GM18505 (cell line): ENCODE measurements around the gene RAB6B.

Experiments used
- ATAC-seq: cut with Tn5 transposase; IDR thresholded peaks from one replicate; pipeline ENCODE4 v1.9.1; 2021; ENCODE audit not compliant: unreplicated experiment
- POLR2A ChIP-seq: IDR thresholded peaks from 4 replicates; pipeline ENCODE4 v1.6.1; 2011; ENCODE audit warnings: borderline replicate concordance; ENCODE audit not compliant: insufficient read depth, insufficient read length; ENCODE audit errors: extremely low read depth

RAB6B gene

GRCh38 chr3:133897547-133897946 lies 1.9 kb upstream of the RAB6B start:
- no peak for TF ChIP-seq POLR2A
- ATAC-seq: no peak

- TF ChIP-seq POLR2A: no peak
- no peak for ATAC-seq
Measured at GRCh38 chr3:133896002-133896761, 500 bp upstream of the RAB6B start.

DNA sequence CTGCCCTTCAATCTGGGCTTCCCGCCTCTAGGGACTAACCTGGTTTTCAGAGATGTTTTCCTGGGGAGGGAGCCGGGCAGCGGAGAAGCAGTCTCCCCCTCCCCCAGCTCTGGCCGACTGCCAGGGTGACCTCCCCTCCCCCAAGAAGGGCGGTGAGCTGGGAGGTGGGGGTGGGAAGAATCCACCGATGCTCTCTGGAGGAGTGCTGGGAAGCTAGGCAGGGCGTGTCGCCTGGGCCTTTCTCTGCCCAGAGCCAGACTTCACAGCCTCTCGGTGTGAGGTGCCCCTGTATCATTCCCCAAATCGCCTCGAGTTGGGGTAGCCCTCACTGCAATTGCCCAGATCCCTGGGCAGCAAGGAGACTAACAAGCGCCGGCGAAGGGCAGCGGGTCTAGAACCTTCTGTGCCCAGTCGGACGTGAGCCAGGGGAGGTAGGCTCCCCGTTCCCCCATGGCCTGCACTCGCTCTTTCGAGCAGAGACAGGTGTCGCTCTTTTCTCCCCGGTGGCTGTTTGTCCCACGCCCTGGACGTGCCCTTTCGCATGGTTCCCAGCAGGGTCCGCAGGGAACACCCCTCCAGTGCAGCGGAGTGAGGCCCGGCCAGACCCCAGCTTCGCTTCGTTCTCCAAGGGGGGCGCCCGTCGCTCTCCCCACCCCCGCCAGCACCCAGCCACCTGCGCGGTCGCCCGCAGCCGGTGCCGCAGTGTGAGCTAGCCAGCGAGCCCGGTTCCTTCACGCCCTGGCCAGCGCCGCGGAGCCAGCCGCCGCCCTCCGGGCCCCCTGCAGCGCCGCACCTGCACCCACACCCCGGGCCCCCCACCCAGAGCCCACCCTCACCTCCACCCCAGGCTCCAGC lies 1.1 kb downstream of the RAB6B start:
- no peak for ATAC-seq
- no peak for TF ChIP-seq POLR2A

GRCh38 chr3:133893683-133894352 lies 1.9 kb downstream of the RAB6B start:
- TF ChIP-seq POLR2A: no peak
- no peak for ATAC-seq

- ATAC-seq: no peak
- no peak for TF ChIP-seq POLR2A
Measured at GRCh38 chr3:133892541-133893231, 3.0 kb downstream of the RAB6B start.

DNA sequence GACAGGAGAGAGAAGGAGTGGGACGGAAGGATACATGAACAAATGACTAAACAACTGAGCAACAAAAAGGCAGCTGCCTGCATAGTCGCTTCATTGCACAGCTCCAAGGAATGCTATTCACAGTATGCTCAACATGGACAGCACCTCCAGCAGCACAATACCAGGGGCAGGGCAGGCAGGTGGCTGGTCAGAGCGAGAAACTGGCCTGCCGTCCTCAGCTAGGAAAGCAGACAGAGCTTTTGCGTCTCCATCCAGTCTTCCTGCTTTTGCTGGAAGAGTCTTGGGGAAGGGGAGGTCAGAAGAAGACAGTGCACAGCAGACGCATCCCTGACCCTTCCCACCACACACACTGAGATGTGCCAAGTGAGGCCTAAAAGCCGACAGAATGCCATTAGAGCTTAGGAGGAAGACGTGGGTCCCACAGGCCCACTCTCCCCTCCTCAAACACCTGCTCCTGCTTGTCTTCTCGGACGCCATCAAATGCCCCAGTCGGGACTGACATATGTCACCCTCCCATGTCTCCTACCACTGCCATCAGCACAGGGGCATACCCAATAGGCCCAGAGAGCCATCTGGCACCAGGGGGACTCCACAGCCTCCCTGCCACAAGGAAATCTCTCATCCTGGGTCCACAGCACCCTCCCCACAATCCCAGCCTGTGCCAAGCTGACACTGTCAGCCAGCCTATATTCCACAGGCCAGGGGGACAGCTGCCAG lies 3.9 kb downstream of the RAB6B start:
- no peak for TF ChIP-seq POLR2A
- no peak for ATAC-seq

GRCh38 chr3:133890972-133891644 lies 4.6 kb downstream of the RAB6B start:
- ATAC-seq: no peak
- TF ChIP-seq POLR2A: no peak

GRCh38 chr3:133890037-133890436 lies 5.6 kb downstream of the RAB6B start:
- TF ChIP-seq POLR2A: no peak
- ATAC-seq: no peak

DNA sequence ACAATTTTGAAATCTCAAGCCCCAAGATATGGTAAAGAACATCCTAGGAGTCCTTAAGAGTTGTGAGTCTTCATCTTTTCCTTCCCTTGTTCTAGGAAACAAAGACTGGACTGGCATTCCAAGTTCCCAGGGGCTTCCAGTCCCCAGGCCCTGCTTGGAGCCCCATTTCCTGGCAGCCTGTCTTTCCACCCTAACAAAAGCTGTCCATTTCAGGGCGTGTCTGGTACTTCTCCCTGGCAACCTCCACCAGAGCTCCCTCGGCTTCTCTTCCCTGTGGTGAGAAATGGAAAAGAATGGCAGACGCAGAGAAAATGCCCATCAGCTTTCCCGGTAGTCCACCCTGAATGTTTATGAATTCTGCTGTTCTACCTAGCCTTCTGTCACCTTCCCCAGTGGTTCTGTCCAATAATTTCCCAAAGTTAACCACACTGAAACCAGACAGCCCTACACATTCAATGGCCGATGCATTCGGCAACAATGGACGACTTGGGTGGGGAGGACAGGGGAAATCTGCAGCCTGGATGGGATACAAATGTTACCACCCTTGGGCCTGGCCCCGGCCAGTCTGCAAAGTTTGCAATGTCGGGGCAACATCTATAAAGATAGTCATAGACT lies 6.8 kb downstream of the RAB6B start:
- no peak for TF ChIP-seq POLR2A
- ATAC-seq: no peak

DNA sequence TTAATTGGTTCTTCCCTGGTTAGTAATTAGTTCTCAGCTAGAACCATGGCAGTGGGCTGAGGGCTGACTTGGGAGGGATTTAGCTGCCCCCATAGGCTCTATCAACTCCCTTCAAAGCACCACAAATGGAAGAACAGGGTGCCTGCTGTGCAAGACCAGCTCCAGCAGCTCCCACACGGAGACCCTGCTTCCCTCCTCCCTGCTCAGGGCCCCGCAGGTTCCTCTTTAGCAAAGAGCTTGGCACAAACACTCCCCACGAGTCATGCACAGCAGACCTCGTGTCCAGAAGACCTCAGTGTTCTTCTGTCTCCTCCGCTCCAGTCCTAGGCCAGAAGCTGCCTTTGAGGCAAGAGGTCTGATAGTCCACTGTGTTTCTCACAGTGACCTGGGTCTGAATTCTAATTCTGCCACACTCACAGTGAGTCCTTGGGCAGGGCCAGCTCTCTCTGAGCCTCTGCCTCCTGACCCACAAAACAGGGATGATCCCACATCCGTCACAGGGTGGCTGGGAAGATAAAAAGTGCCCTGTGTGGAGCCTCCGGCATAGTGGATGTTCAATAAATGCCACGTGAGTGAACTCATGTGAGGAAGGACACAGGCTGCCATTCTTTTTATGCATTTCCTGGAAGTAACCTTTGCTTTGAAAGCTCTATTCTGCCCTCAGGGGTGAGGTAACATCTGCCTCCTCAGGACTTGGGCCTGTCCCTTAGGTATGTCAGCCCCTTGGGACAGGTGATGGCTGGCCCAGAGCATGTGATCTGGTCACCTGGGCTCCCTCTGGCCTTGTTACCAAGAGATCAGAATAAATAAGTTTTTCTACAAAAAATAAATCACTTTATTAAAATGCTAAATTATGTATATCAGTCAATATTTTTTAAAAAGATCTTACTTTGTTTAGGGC lies 7.6 kb downstream of the RAB6B start:
- no peak for TF ChIP-seq POLR2A
- no peak for ATAC-seq
